T-helper 1 cell treated with Interleukin-12 subunit alpha and Interleukin-12 subunit beta and Interleukin-4 antibody, amounts not matched to agents 30 ng/mL and 1 ng/mL, for 36 hours (primary cell): ENCODE measurements around the gene RAP1A. TPM values are rescaled to one million over a fixed set of nuclear protein-coding genes. Genes with fewer than 3 reads are reported as not detected.
"Not testable (repeated sequence)": the region's sequence is repeated elsewhere in the genome, so short reads cannot be mapped to it uniquely, and the experiment has no call there.

Source experiments
- intact Hi-C: fragments of 100-400 bp; cut with micrococcal nuclease; formaldehyde crosslinking; loops from one replicate; pipeline ENCODE4 v1.15.1; 2024
- total RNA-seq: library from RNA; stranded (reverse); gene quantifications from 2 replicates; pipeline ENCODE4 v1.2.3, GENCODE V29; 2022

RAP1A gene
- total RNA-seq, 1 donor from 2014 or later = 242 TPM

GRCh38 chr1:111733183-111733991 is 113.8 kb downstream of the RAP1A start:
- intact Hi-C loops = no loop called here

- intact Hi-C loops = no loop called here
These were observed 114.4 kb downstream of the RAP1A start for GRCh38 chr1:111733992-111734341.

GRCh38 chr1:111734426-111734825 is 114.8 kb downstream of the RAP1A start:
- intact Hi-C loops = no loop called here

- intact Hi-C loops = no loop called here
These were observed 115.3 kb downstream of the RAP1A start for GRCh38 chr1:111734856-111735255.

GRCh38 chr1:111735321-111735720 is 115.7 kb downstream of the RAP1A start:
- intact Hi-C loops = no loop called here

GRCh38 chr1:111735858-111736544 is 116.4 kb downstream of the RAP1A start:
- intact Hi-C loops = no loop called here

- intact Hi-C loops = no loop called here
These were observed 117.1 kb downstream of the RAP1A start for GRCh38 chr1:111736548-111737215.

GRCh38 chr1:111737216-111738132 is 117.9 kb downstream of the RAP1A start:
- intact Hi-C loops = loop anchor here (2.0 kb wide), 1 partner anchor 23 kb away; no protein-coding TSS in a partner anchor

- intact Hi-C loops = loop anchor here (2.0 kb wide), 1 partner anchor 23 kb away; no protein-coding TSS in a partner anchor
These were observed 118.5 kb downstream of the RAP1A start for GRCh38 chr1:111738133-111738435.

GRCh38 chr1:111738436-111739193 is 119.0 kb downstream of the RAP1A start:
- intact Hi-C loops = loop anchor here (1.0 to 2.0 kb wide), 2 partner anchors 17 to 24 kb away; partner anchors contain the start of gene DDX20

GRCh38 chr1:111739194-111739924 is 119.8 kb downstream of the RAP1A start, which contains the start of gene INKA2:
INKA2 (minus strand) TSS chr1:111739395; CDS start chr1:111739242, 153 bp downstream.
- intact Hi-C loops = loop anchor here (1.0 to 2.0 kb wide), 2 partner anchors 16 to 25 kb away; partner anchors contain the start of gene DDX20

GRCh38 chr1:111739925-111740765 is 120.6 kb downstream of the RAP1A start:
- intact Hi-C loops = loop anchor here (1.0 to 2.0 kb wide), 2 partner anchors 15 to 25 kb away; partner anchors contain the start of gene DDX20

- intact Hi-C loops = not testable (repeated sequence)
These were observed 122.7 kb downstream of the RAP1A start for GRCh38 chr1:111742292-111742691.

- intact Hi-C loops = no loop called here
These were observed 123.5 kb downstream of the RAP1A start for GRCh38 chr1:111742938-111743549.

- intact Hi-C loops = no loop called here
These were observed 124.1 kb downstream of the RAP1A start for GRCh38 chr1:111743679-111744101.

- intact Hi-C loops = loop anchor here (2.0 kb wide), 1 partner anchor 297 kb away; the partner anchor contains the start of genes ATP5PB and WDR77
These were observed 126.4 kb downstream of the RAP1A start for GRCh38 chr1:111745675-111746613.

- intact Hi-C loops = loop anchor here (2.0 kb wide), 1 partner anchor 298 kb away; the partner anchor contains the start of genes ATP5PB and WDR77
These were observed 127.0 kb downstream of the RAP1A start for GRCh38 chr1:111746614-111746999.
